ENCODE measurements around the gene RPL34.

RPL34 gene

GRCh38 chr4:108637856-108638255 lies 17.5 kb downstream of the RPL34 start:
- no peak for DNase-seq (ENCODE audit: low read depth)
- no peak overlapping the region for H3K4me3 ChIP-seq (ENCODE audit: low read depth, low read length)
- no peak for TF ChIP-seq CTCF (IDR thresholded peaks at IDR 0.05; ENCODE audit: insufficient read depth, low read depth, low read length, missing control alignments)

- H3K4me3 ChIP-seq (ENCODE audit: low read depth, low read length): no peak overlapping the region
- no peak for DNase-seq (ENCODE audit: low read depth)
- no peak for TF ChIP-seq CTCF (IDR thresholded peaks at IDR 0.05; ENCODE audit: insufficient read depth, low read depth, low read length, missing control alignments)
Measured at GRCh38 chr4:108644237-108644636, 23.9 kb downstream of the RPL34 start.

GRCh38 chr4:108646706-108647105 lies 26.3 kb downstream of the RPL34 start:
- no peak for TF ChIP-seq CTCF (IDR thresholded peaks at IDR 0.05; ENCODE audit: insufficient read depth, low read depth, low read length, missing control alignments)

GRCh38 chr4:108649863-108650211 lies 29.5 kb downstream of the RPL34 start:
- no peak for DNase-seq (ENCODE audit: low read depth)
- peak overlapping the region; percentile 71 for H3K4me3 ChIP-seq (ENCODE audit: low read depth, low read length)
- TF ChIP-seq CTCF (IDR thresholded peaks at IDR 0.05; ENCODE audit: insufficient read depth, low read depth, low read length, missing control alignments): no peak

More at GRCh38 chr4:108646706-108647105, 26.3 kb downstream of the RPL34 start:
- H3K4me3 ChIP-seq (ENCODE audit: low read depth, low read length): no peak overlapping the region
- DNase-seq (ENCODE audit: low read depth): no peak

- peak; percentile 95 for DNase-seq (ENCODE audit: low read depth)
- no peak for TF ChIP-seq CTCF (IDR thresholded peaks at IDR 0.05; ENCODE audit: insufficient read depth, low read depth, low read length, missing control alignments)
- peak within 1 kb of the TSS; percentile 71 for H3K4me3 ChIP-seq (ENCODE audit: low read depth, low read length)
Measured at GRCh38 chr4:108650212-108651013, 30.0 kb downstream of the RPL34 start, which contains the start of gene OSTC. Gene OSTC, plus strand, starts transcription at chr4:108650599. Its CDS starts 57 bp downstream, at chr4:108650656.

GRCh38 chr4:108651014-108651791 lies 30.8 kb downstream of the RPL34 start:
- H3K4me3 ChIP-seq (ENCODE audit: low read depth, low read length): peak overlapping the region; percentile 71
- no peak for TF ChIP-seq CTCF (IDR thresholded peaks at IDR 0.05; ENCODE audit: insufficient read depth, low read depth, low read length, missing control alignments)
- DNase-seq (ENCODE audit: low read depth): peak; percentile 44

All from GM12865 (cell line).